HEK293 (cell line): Measurements from ENCODE around the gene PNPO.

Source experiments
- KLF16 ChIP-seq: fragments of 450-650 bp; formaldehyde crosslinking; IDR thresholded peaks from 2 replicates; pipeline ENCODE4 v1.5.1; 2017; ENCODE audit warnings: missing biosample characterization, missing genetic modification characterization
- PRDM10 ChIP-seq: fragments of 450-650 bp; formaldehyde crosslinking; IDR thresholded peaks from 2 replicates; pipeline ENCODE4 v1.5.1; 2016; ENCODE audit warnings: missing biosample characterization, missing genetic modification characterization
- YY1 ChIP-seq: fragments of 450-650 bp; formaldehyde crosslinking; IDR thresholded peaks from 2 replicates; pipeline ENCODE4 v1.5.1; 2018; ENCODE audit warnings: missing biosample characterization, missing genetic modification characterization
- ZBTB17 ChIP-seq: fragments of 450-650 bp; formaldehyde crosslinking; IDR thresholded peaks from 2 replicates; pipeline ENCODE4 v1.5.1; 2016; ENCODE audit warnings: missing biosample characterization, missing genetic modification characterization
- ZNF112 ChIP-seq: fragments of 450-650 bp; formaldehyde crosslinking; IDR thresholded peaks from 2 replicates; pipeline ENCODE4 v1.5.0; 2017; ENCODE audit warnings: missing biosample characterization, missing genetic modification characterization
- ZNF274 ChIP-seq, 2 experiments: fragments of 200-500 bp in 1 of 2; fragments of 450-650 bp in 1 of 2; sonication (Bioruptor generic) in 1 of 2; formaldehyde crosslinking in 1 of 2; IDR thresholded peaks; 2 replicates each; pipeline versions ENCODE4 v1.5.1 to v1.6.1; 2014 to 2016; ENCODE audit warnings: borderline replicate concordance in 1 of 2, inconsistent platforms in 1 of 2, low read length in 1 of 2, missing biosample characterization in 1 of 2, missing genetic modification characterization in 1 of 2
- ZNF398 ChIP-seq: fragments of 450-650 bp; formaldehyde crosslinking; IDR thresholded peaks from 2 replicates; pipeline ENCODE4 v1.5.1; 2017; ENCODE audit warnings: missing biosample characterization, missing genetic modification characterization
- ZNF792 ChIP-seq: fragments of 450-650 bp; formaldehyde crosslinking; IDR thresholded peaks from 2 replicates; pipeline ENCODE4 v1.5.1; 2016; ENCODE audit warnings: missing biosample characterization, missing genetic modification characterization
- ZSCAN16 ChIP-seq: fragments of 450-650 bp; formaldehyde crosslinking; IDR thresholded peaks from 2 replicates; pipeline ENCODE4 v1.5.1; 2016; ENCODE audit warnings: missing biosample characterization, missing genetic modification characterization
- TF ChIP-seq, protein P1 (sequence below): fragments of 450-650 bp; formaldehyde crosslinking; IDR thresholded peaks from 2 replicates; pipeline ENCODE4 v1.5.1; 2016; ENCODE audit warnings: missing biosample characterization, missing genetic modification characterization

DNA sequence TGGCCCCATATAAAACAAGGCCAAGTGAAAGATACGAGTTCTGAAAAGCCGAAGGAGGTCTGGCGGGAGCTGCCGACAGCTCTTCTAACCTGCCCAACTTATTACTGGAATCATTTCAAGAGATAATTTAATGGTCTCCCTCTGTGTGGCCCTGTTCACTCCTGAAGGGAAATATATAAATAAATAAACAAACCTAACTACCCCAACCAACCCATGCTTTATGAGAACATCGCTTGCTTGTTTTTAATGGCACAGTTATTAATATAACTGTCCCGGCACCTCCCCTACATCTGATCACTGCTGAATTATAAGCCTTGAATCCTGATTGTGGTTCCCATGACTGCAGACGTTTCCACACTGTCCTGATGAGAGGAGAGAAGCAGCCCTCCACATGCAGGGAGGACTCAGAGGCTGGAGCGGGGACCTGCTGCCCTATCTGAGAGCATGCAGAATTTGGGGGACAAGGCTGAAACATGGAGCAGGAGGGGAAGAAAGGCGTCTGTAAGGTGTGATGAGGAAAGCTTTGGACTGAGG is 51.7 kb downstream of the PNPO start:
- no peak for TF ChIP-seq ZSCAN16 (tag by site-specific recombination)
- no peak for TF ChIP-seq ZNF274 (IDR thresholded peaks at IDR 0.05; ENCODE audit: low read length)
- no peak for TF ChIP-seq ZNF274 (tag by site-specific recombination; IDR thresholded peaks at IDR 0.05; ENCODE audit: borderline replicate concordance)
- no peak for TF ChIP-seq YY1
- TF ChIP-seq, protein P1, sequence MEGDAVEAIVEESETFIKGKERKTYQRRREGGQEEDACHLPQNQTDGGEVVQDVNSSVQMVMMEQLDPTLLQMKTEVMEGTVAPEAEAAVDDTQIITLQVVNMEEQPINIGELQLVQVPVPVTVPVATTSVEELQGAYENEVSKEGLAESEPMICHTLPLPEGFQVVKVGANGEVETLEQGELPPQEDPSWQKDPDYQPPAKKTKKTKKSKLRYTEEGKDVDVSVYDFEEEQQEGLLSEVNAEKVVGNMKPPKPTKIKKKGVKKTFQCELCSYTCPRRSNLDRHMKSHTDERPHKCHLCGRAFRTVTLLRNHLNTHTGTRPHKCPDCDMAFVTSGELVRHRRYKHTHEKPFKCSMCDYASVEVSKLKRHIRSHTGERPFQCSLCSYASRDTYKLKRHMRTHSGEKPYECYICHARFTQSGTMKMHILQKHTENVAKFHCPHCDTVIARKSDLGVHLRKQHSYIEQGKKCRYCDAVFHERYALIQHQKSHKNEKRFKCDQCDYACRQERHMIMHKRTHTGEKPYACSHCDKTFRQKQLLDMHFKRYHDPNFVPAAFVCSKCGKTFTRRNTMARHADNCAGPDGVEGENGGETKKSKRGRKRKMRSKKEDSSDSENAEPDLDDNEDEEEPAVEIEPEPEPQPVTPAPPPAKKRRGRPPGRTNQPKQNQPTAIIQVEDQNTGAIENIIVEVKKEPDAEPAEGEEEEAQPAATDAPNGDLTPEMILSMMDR (tag by site-specific recombination) = no peak
- no peak for TF ChIP-seq ZNF398 (tag by site-specific recombination)
- no peak for TF ChIP-seq ZNF792 (tag by site-specific recombination)
- TF ChIP-seq ZNF112 = no peak
- TF ChIP-seq PRDM10 (tag by site-specific recombination) = no peak
- no peak; the same call in 1 of the 2 replicates for TF ChIP-seq ZBTB17 (tag by site-specific recombination)
- TF ChIP-seq KLF16 (tag by site-specific recombination) = no peak
